GM23338 (cell line): Measurements from ENCODE around the gene MORC1. TPM values are rescaled to one million over a fixed set of nuclear protein-coding genes. Genes with fewer than 3 reads are reported as not detected.

Experiments
- ATAC-seq: fragments of 200-7000 bp; cut with Tn5 transposase; 3 replicates; pipeline ENCODE4 v1.9.1; 2020
- DNase-seq: peaks from one replicate; pipeline ENCODE4 v3.0.0-alpha.2; 2015; ENCODE audit warnings: low spot score
- H2AFZ ChIP-seq: fragments of 200-600 bp; sonication (generic); 2 replicates; pipeline ENCODE4 v1.8.0; 2016; ENCODE audit warnings: antibody characterized with exemption, mild to moderate bottlenecking, moderate library complexity
- H3F3A ChIP-seq: fragments of 200-600 bp; sonication (generic); replicated peaks from 2 replicates; pipeline ENCODE4 v1.8.0; 2017; ENCODE audit warnings: antibody characterized with exemption, mixed run types, low read depth
- H3K27ac ChIP-seq: fragments of 200-600 bp; sonication (generic); 2 replicates; pipeline ENCODE4 v1.6.1; 2016; ENCODE audit warnings: low read depth
- H3K27me3 ChIP-seq: fragments of 200-600 bp; sonication (generic); 2 replicates; pipeline ENCODE4 v1.8.0; 2016; ENCODE audit warnings: mild to moderate bottlenecking, mixed run types, moderate library complexity; ENCODE audit not compliant: insufficient read depth
- H3K36me3 ChIP-seq: fragments of 200-600 bp; sonication (generic); 2 replicates; pipeline ENCODE4 v1.8.0; 2016; ENCODE audit warnings: mild to moderate bottlenecking; ENCODE audit not compliant: insufficient read depth
- H3K4me1 ChIP-seq: fragments of 200-600 bp; sonication (generic); 2 replicates; pipeline ENCODE4 v1.8.0; 2016; ENCODE audit warnings: mild to moderate bottlenecking, moderate library complexity; ENCODE audit not compliant: insufficient read depth
- H3K4me2 ChIP-seq: fragments of 200-600 bp; sonication (generic); 2 replicates; pipeline ENCODE4 v1.7.1; 2017; ENCODE audit warnings: mixed run types
- H3K4me3 ChIP-seq: fragments of 200-600 bp; sonication (generic); 2 replicates; pipeline ENCODE4 v1.6.1; 2016; ENCODE audit warnings: mixed run types
- H3K79me2 ChIP-seq: fragments of 200-600 bp; sonication (generic); replicated peaks from 2 replicates; pipeline ENCODE4 v1.8.0; 2017; ENCODE audit warnings: mild to moderate bottlenecking; ENCODE audit not compliant: insufficient read depth
- H3K9me2 ChIP-seq: fragments of 200-600 bp; sonication (generic); 2 replicates; pipeline ENCODE4 v1.8.0; 2017; ENCODE audit not compliant: insufficient read depth
- H4K20me1 ChIP-seq: fragments of 200-600 bp; sonication (generic); replicated peaks from 2 replicates; pipeline ENCODE4 v1.8.0; 2017; ENCODE audit warnings: mild to moderate bottlenecking; ENCODE audit not compliant: insufficient read depth
- H3K27ac Mint-ChIP-seq: 2 replicates; pipeline ENCODE4 v1.8.0; 2020; ENCODE audit warnings: inconsistent platforms, mild to moderate bottlenecking, moderate library complexity, mixed read lengths
- H3K27me3 Mint-ChIP-seq: 3 replicates; pipeline ENCODE4 v1.8.0; 2022; ENCODE audit warnings: low read depth, mild to moderate bottlenecking, moderate library complexity, mixed read lengths, inconsistent platforms; ENCODE audit not compliant: insufficient read depth, poor library complexity
- H3K36me3 Mint-ChIP-seq: 3 replicates; pipeline ENCODE4 v1.8.0; 2021; ENCODE audit warnings: low read depth, mild to moderate bottlenecking, inconsistent platforms, moderate library complexity, mixed read lengths
- H3K4me1 Mint-ChIP-seq: 3 replicates; pipeline ENCODE4 v1.8.0; 2020; ENCODE audit warnings: mild to moderate bottlenecking, inconsistent platforms, mixed read lengths
- H3K4me3 Mint-ChIP-seq: 3 replicates; pipeline ENCODE4 v1.8.0; 2021; ENCODE audit warnings: moderate library complexity, mild to moderate bottlenecking, inconsistent platforms, mixed read lengths
- H3K9me3 Mint-ChIP-seq: 3 replicates; pipeline ENCODE4 v1.8.0; 2020; ENCODE audit warnings: moderate library complexity, mild to moderate bottlenecking, inconsistent platforms, mixed read lengths
- CREB1 ChIP-seq: fragments of 250-450 bp; sonication (Bioruptor Pico); IDR thresholded peaks from 2 replicates; pipeline ENCODE4 v1.5.0; 2020; ENCODE audit warnings: low read depth, mild to moderate bottlenecking, moderate library complexity
- CTCF ChIP-seq, 2 experiments: fragments of 200-600 bp in 1 of 2; sonication (generic) in 1 of 2; conservative IDR thresholded peaks; 2 replicates each; pipeline versions ENCODE4 v1.5.1 to v1.6.1; 2016 to 2017; ENCODE audit warnings: antibody characterized with exemption in 2 of 2, low read depth in 2 of 2, mild to moderate bottlenecking in 2 of 2, moderate library complexity in 1 of 2
- ETS1 ChIP-seq: IDR thresholded peaks from 2 replicates; pipeline ENCODE4 v1.6.1; 2016; ENCODE audit warnings: antibody characterized with exemption
- EZH2 ChIP-seq: fragments of 200-600 bp; sonication (generic); IDR thresholded peaks from one replicate; pipeline ENCODE4 v1.8.0; 2017; ENCODE audit warnings: antibody characterized with exemption, mild to moderate bottlenecking, low read depth; ENCODE audit not compliant: unreplicated experiment
- EZH2phosphoT487 ChIP-seq: fragments of 200-600 bp; sonication (generic); IDR thresholded peaks from one replicate; pipeline ENCODE4 v1.8.1; 2018; ENCODE audit warnings: antibody characterized with exemption; ENCODE audit not compliant: unreplicated experiment
- JUNB ChIP-seq: IDR thresholded peaks from one replicate; pipeline ENCODE4 v1.6.1; 2016; ENCODE audit warnings: antibody characterized with exemption; ENCODE audit not compliant: unreplicated experiment
- NANOG ChIP-seq: IDR thresholded peaks from 2 replicates; pipeline ENCODE4 v1.6.1; 2016; ENCODE audit warnings: antibody characterized with exemption, borderline replicate concordance
- POLR2AphosphoS5 ChIP-seq: IDR thresholded peaks from 2 replicates; pipeline ENCODE4 v1.6.1; 2016; ENCODE audit warnings: antibody characterized with exemption, low read depth
- STAT1 ChIP-seq: IDR thresholded peaks from one replicate; pipeline ENCODE4 v1.6.1; 2016; ENCODE audit warnings: antibody characterized with exemption; ENCODE audit not compliant: unreplicated experiment
- ZNF114 ChIP-seq: fragments of 250-450 bp; sonication (Bioruptor Pico); IDR thresholded peaks from 2 replicates; pipeline ENCODE4 v1.5.0; 2020; ENCODE audit warnings: mild to moderate bottlenecking, moderate library complexity
- ZNF331 ChIP-seq: fragments of 250-450 bp; sonication (Bioruptor Pico); IDR thresholded peaks from 2 replicates; pipeline ENCODE4 v1.5.0; 2020; ENCODE audit warnings: low read depth, mild to moderate bottlenecking, moderate library complexity
- polyA plus RNA-seq: library from polyadenylated mRNA; unstranded; fragments of >200 nt; fragmentation: Nextera tagmentation; extraction: Ambion mirVana; gene quantifications from 2 replicates; pipeline ENCODE4 v1.2.1, GENCODE V29; 2016
- total RNA-seq: library from RNA; depleted of rRNA; stranded (reverse); fragments of >200 nt; shearing (Covaris generic); gene quantifications from 2 replicates; pipeline ENCODE4 v1.2.3, GENCODE V29; 2014
- TF ChIP-seq, protein P1 (sequence below): IDR thresholded peaks from one replicate; pipeline ENCODE4 v1.6.1; 2018; ENCODE audit warnings: antibody characterized with exemption; ENCODE audit not compliant: unreplicated experiment
- TF ChIP-seq, protein P2 (sequence below): fragments of 250-450 bp; sonication (Bioruptor Pico); IDR thresholded peaks from 2 replicates; pipeline ENCODE4 v1.5.0; 2020; ENCODE audit warnings: mild to moderate bottlenecking, moderate library complexity

MORC1 gene
- total and polyA plus RNA-seq, 2 experiments from 2014 or later = not detected

DNA sequence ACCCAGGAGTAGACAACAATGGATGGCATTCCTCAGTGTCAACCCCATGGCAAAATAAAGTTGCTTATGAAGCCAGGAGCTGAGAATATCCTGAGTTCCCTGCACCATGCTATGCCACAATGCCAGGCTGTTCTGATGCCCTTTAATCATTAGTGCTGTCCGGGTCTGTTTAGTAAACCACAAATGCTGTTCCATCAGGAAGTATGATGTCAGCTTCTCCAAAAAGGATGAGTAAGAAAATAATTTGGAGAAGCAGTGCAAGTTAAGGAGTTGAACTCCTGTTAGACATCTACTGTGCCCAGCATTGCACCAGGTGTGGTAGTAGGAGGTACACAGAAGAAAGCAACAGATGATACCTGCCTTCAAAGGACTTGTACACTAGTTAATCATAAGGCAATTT lies 96.4 kb downstream of the MORC1 start:
- H3K4me2 ChIP-seq = no peak overlapping the region
- Mint-ChIP-seq H3K4me3 (no peak overlapping the region), H3K4me1 (0 out of 3 replicates have a peak, but pooled peaks cover 2% of the 10 kb centered on the region), H3K27ac (no peak overlapping the region), H3K36me3 (no peaks in the 10 kb centered on the region), H3K9me3 (no peaks in the 10 kb centered on the region; the same call in 2 of the 3 replicates), H3K27me3 (no peaks in the 10 kb centered on the region)
- H3F3A ChIP-seq = no peaks in the 10 kb centered on the region
- no peaks in the 10 kb centered on the region for H3K9me2 ChIP-seq
- no peak overlapping the region for H2AFZ ChIP-seq
- TF ChIP-seq, protein P1, sequence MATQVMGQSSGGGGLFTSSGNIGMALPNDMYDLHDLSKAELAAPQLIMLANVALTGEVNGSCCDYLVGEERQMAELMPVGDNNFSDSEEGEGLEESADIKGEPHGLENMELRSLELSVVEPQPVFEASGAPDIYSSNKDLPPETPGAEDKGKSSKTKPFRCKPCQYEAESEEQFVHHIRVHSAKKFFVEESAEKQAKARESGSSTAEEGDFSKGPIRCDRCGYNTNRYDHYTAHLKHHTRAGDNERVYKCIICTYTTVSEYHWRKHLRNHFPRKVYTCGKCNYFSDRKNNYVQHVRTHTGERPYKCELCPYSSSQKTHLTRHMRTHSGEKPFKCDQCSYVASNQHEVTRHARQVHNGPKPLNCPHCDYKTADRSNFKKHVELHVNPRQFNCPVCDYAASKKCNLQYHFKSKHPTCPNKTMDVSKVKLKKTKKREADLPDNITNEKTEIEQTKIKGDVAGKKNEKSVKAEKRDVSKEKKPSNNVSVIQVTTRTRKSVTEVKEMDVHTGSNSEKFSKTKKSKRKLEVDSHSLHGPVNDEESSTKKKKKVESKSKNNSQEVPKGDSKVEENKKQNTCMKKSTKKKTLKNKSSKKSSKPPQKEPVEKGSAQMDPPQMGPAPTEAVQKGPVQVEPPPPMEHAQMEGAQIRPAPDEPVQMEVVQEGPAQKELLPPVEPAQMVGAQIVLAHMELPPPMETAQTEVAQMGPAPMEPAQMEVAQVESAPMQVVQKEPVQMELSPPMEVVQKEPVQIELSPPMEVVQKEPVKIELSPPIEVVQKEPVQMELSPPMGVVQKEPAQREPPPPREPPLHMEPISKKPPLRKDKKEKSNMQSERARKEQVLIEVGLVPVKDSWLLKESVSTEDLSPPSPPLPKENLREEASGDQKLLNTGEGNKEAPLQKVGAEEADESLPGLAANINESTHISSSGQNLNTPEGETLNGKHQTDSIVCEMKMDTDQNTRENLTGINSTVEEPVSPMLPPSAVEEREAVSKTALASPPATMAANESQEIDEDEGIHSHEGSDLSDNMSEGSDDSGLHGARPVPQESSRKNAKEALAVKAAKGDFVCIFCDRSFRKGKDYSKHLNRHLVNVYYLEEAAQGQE = no peak
- TF ChIP-seq ZNF114 = no peak
- no peak for TF ChIP-seq EZH2
- no peak for TF ChIP-seq EZH2phosphoT487
- no peak for TF ChIP-seq ZNF331
- TF ChIP-seq JUNB = no peak
- no peak for TF ChIP-seq CTCF (conservative IDR thresholded peaks at IDR 0.05; ENCODE audit: low read depth in 2 of 2)
- TF ChIP-seq, protein P2, sequence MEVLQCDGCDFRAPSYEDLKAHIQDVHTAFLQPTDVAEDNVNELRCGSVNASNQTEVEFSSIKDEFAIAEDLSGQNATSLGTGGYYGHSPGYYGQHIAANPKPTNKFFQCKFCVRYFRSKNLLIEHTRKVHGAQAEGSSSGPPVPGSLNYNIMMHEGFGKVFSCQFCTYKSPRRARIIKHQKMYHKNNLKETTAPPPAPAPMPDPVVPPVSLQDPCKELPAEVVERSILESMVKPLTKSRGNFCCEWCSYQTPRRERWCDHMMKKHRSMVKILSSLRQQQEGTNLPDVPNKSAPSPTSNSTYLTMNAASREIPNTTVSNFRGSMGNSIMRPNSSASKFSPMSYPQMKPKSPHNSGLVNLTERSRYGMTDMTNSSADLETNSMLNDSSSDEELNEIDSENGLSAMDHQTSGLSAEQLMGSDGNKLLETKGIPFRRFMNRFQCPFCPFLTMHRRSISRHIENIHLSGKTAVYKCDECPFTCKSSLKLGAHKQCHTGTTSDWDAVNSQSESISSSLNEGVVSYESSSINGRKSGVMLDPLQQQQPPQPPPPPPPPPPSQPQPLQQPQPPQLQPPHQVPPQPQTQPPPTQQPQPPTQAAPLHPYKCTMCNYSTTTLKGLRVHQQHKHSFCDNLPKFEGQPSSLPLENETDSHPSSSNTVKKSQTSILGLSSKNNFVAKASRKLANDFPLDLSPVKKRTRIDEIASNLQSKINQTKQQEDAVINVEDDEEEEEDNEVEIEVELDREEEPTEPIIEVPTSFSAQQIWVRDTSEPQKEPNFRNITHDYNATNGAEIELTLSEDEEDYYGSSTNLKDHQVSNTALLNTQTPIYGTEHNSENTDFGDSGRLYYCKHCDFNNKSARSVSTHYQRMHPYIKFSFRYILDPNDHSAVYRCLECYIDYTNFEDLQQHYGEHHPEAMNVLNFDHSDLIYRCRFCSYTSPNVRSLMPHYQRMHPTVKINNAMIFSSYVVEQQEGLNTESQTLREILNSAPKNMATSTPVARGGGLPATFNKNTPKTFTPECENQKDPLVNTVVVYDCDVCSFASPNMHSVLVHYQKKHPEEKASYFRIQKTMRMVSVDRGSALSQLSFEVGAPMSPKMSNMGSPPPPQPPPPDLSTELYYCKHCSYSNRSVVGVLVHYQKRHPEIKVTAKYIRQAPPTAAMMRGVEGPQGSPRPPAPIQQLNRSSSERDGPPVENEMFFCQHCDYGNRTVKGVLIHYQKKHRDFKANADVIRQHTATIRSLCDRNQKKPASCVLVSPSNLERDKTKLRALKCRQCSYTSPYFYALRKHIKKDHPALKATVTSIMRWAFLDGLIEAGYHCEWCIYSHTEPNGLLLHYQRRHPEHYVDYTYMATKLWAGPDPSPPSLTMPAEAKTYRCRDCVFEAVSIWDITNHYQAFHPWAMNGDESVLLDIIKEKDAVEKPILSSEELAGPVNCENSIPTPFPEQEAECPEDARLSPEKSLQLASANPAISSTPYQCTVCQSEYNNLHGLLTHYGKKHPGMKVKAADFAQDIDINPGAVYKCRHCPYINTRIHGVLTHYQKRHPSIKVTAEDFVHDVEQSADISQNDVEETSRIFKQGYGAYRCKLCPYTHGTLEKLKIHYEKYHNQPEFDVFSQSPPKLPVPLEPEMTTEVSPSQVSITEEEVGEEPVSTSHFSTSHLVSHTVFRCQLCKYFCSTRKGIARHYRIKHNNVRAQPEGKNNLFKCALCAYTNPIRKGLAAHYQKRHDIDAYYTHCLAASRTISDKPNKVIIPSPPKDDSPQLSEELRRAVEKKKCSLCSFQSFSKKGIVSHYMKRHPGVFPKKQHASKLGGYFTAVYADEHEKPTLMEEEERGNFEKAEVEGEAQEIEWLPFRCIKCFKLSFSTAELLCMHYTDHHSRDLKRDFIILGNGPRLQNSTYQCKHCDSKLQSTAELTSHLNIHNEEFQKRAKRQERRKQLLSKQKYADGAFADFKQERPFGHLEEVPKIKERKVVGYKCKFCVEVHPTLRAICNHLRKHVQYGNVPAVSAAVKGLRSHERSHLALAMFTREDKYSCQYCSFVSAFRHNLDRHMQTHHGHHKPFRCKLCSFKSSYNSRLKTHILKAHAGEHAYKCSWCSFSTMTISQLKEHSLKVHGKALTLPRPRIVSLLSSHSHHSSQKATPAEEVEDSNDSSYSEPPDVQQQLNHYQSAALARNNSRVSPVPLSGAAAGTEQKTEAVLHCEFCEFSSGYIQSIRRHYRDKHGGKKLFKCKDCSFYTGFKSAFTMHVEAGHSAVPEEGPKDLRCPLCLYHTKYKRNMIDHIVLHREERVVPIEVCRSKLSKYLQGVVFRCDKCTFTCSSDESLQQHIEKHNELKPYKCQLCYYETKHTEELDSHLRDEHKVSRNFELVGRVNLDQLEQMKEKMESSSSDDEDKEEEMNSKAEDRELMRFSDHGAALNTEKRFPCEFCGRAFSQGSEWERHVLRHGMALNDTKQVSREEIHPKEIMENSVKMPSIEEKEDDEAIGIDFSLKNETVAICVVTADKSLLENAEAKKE = no peak
- TF ChIP-seq ETS1 = no peak
- no peak for TF ChIP-seq POLR2AphosphoS5
- TF ChIP-seq STAT1 = no peak
- no peak for TF ChIP-seq NANOG
- TF ChIP-seq CREB1 (CRISPR knock-in tag) = no peak
- no peak overlapping the region for H3K27ac ChIP-seq
- no peak overlapping the region for H3K4me3 ChIP-seq
- H3K27me3 ChIP-seq = no peaks in the 10 kb centered on the region
- H4K20me1 ChIP-seq = no peaks in the 10 kb centered on the region
- no peaks in the 10 kb centered on the region for H3K36me3 ChIP-seq
- no peaks in the 10 kb centered on the region; the same call in 1 of the 2 replicates for H3K4me1 ChIP-seq
- ATAC-seq = no peak
- H3K79me2 ChIP-seq = no peaks in the 10 kb centered on the region
- DNase-seq = no peak
